GM19351 (cell line): ENCODE measurements around the gene ENOX2.

Experiments
- ATAC-seq: cut with Tn5 transposase; IDR thresholded peaks from one replicate; pipeline ENCODE4 v1.9.1; 2021; ENCODE audit warnings: mild to moderate bottlenecking, moderate library complexity; ENCODE audit not compliant: unreplicated experiment

The ENOX2 gene

DNA sequence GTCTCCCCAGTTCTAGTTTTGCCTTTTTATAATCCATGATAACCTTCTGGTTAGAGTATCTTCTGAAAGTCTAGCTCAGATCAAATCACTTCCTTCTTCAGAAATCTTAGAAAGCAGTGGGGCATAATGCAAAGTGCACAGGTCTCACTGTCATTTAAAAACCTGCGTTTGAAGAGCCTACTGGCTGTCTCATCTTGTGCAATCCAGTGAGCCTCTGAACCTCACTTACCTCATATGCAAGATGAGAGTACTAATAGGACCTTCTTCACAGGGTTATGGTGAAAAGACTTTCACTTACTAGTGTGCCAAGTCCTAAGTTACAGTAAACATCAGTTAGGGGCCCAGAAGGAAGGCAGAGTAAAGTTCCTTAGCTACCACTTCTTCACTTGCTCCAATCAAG is 131.4 kb downstream of the ENOX2 start:
- no peak for ATAC-seq

DNA sequence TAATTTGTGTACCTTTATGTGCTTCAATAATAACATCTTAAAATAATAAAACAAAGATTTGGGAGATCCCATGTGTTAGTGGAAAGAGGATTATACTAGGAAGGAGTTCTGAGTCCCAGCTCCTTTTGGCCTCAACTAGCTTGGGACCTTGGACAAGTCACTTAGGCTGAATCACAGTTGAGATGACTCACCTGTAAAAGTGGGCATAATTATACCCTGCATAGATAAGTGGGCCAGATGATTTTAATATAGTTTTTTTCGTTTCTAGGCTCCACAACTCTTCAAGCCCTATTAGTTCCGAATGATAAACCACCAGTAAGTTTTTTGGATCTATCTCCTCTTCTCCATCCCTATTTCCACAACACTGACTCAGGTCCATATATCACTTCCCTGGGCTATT is 131.8 kb downstream of the ENOX2 start:
- no peak for ATAC-seq

DNA sequence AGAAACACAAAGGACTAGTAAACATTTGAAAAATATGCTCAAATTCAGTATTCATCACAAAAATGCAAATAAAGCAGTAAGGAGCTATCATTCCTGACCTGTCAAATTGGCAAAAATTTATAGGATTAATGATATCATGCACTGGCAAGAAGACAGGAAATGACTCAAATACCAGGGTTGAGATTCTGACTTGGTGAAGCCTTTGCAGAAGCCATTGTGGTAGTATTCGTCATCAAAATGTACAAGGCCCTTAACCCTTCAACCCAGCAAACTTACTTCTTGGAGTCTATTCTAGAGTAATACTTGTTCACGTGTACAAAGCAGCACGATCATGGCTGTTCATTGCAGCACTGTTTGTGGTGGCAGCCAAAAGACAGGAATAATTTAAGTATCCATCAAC is 132.4 kb downstream of the ENOX2 start:
- ATAC-seq = no peak

DNA sequence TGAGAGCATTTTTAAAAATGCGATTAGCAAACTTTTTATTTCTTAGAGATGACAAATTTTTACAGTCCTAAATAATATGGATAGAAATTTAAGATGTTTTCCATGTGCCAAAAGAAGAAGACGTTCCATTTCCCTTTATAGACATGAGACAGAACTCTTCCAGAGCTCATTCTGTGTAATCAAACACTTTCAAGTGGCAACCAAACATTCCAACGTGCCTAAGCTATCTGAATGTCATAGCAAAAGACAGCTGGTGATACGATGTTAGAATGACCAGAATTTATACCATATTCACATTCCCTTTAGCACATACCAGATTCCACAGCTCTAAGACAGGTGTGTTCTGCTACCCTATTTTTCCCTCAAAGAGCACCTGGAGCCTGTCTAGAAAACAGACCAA is 133.2 kb downstream of the ENOX2 start:
- no peak for ATAC-seq

DNA sequence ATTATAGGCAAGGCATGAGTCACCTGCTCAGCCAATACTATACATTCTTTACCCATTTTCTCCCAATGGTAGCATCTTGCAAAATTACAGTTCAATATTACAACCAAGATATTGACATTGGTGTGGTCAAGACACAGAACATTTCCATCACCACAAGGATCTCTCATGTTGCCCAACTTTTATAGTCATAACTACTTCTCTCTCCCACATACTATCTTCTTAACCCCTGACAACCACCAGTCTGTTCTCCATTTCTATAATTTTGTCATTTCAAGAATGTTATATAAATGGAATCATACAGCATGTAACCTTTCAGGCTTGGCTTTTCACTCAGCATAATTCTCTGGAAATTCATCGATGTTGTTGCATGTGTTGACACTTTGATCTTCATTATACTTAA is 144.9 kb downstream of the ENOX2 start:
- no peak for ATAC-seq

DNA sequence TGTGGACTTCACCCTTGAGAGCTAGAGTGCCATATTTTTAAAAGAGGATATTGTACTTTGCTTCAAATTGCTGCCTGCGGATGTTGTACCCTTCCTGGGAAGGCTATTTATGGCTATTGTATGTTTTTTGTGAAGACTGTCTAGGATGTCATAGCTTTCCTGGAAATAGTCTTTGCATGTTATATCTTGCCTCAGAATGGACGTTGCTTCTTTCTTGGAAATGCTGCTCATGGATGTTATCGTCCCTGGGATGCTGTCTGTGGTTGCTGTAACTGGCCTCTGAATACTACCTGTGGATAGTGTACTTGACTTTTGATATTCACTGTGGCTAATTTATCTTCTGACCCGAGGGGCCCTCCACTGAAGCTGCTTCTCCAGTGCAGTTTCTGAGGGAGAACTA is 146.8 kb downstream of the ENOX2 start:
- ATAC-seq = no peak

DNA sequence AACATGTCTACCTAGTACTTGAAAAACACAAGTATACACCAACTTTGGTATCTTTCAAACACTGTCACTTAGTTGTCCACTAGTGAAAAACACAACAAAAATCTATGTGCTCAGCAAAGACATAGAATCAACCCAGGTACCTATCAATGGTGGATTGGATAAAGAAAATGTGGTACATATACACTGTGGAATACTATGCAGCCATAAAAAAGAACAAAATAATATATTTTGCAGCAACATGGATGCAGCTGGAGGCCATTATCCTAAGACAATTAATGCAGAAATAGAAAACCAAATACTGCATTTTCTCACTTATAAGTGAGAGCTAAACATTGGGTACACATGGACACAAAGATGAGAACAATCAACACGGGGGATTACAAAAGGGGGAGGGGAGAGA is 148.7 kb downstream of the ENOX2 start:
- no peak for ATAC-seq

DNA sequence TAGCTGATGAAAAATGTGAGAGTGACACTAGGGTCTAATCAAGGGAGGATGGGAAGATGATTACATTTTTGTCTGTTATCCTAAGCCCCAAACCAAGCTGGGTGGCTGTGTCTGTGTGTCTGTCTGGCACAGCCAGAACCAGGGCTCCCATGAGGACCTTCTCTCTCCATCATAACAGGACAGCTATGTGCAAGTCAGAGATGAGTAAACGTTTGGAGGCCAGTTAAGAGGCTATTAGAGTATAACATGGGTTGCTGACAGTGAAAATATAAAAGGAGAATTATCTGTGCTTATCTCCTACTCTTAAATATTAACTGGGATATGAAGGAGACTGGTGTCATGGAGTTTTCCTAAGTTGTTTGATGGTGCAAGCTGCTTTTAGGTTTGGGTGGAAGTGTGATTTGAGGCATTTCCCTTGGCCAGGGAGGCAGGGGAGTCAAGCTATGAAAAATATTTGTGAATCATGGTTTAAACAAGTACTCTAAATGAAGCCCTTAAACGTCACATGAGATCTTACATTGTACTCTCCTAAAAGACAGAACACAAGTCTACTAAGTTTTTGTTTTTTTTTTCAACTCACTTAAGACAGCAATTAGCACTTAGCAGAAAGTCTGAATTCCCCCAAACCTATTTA is 156.2 kb downstream of the ENOX2 start:
- no peak for ATAC-seq

DNA sequence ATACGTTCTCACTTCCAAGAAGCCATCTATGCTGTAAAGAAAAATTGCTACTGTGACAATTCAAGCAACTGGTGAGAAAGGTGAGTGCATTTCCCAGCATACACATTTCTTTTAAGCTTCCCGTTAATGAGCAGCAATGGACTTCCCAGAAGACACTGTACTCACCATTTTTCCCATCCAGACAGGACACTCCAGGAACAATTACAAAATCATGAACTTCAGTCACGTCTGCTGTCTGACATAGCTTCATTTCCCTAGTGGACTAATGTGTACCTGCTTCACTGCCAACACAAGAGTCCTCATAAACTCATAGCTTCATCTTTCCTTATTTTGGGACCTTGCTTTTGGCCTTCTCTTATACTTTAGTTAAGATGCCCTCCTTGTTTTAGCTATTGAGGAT is 156.9 kb downstream of the ENOX2 start:
- ATAC-seq = no peak

DNA sequence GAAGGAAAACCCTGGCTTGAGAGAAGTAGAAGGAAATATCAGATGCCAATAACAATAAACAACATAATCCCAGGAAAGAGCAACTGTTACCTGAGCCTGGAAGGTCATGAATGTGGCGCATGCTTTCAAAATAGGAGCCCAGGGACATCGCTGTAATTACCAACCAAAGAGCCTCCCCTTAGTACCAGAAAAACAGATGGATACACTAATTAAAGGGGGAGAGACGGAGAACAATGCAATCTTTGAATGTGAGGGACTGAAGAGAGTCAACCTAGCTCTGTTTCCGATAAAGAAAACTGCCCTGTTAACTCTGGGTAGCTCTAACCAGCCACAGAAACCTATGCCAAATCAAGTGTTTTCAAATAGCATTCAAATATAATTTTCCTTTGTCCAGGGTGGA is 161.4 kb downstream of the ENOX2 start:
- no peak for ATAC-seq

DNA sequence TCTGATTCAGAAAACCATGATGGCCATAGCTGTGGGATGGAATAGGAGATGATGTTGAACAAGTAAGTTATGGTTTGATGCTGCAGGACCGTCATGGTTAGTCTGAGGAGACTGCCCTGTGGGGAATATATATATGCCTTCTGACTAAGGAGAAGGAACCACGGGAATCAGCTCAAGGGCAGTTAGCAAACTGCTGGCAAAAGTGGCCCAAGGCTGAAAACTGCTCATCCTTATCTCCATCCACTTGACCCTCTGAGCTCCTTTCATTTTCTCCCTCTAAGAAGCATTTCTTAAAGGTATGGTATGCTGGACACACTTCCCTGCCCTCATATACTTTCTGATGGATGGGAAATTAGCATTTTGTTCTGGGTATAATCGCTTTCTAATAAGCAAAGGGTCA is 161.9 kb downstream of the ENOX2 start:
- no peak for ATAC-seq

DNA sequence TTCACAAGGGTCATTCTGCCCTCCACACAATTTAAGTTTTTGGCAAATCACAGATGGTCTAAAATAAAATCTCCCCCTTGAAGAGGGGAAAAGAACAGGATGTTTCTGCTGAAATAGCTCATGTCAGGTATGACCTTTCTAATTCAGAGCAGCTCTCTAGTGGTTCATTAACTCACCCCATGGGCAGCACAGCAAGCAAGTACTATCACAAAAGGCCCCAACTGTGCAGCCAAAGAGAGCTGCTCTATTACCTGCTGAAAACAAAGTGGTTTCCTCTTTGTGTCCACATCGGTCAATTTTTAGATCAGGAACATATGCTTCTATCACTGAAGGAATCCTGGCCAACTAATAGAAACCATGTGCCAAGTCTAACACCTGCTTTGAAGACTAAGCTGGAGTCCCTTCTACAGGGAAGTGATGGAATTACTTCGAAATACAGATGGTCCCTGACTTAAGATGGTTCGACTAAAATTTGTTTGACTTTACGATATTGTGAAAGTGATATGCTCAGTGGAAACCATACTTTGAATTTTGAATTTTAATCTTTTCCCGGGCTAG is 164.3 kb downstream of the ENOX2 start:
- ATAC-seq = no peak

DNA sequence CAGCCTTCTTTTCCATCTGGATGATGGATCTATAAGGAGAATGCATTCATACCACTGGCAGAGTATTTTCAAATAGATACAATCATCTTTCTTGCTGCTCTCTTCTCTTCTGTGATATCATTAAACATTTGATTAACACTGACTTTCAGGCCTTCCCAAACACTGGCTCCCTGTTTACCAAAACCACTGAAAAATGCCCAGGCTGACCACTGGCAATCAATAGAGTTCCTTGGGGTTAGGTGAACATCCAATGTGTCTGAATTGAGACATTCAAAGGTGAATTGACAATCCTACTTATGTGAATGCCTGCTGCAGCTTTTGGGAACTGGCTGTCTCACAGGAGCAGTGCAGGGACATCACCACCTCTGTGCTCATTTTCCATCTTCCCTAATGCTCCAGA is 168.3 kb downstream of the ENOX2 start:
- no peak for ATAC-seq

DNA sequence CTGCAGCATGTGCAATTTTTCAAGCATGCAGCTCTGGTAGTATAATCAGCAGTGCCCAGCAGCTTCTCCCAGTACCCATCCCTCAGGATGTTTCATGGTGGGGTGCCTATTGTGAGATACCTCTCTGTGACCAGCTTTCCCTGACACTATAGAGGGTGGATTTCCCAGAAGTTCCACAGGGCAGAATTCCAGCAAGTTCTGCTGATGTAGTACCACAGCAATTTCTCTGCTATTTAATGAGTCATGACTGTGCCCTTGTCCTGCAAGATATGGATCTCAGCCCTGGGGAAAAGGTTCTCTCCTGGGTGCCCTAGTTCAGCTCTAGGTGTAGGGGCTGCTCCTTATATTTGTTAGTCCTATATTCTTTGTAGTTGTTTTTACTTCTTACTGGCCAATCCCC is 174.8 kb downstream of the ENOX2 start:
- ATAC-seq = no peak

DNA sequence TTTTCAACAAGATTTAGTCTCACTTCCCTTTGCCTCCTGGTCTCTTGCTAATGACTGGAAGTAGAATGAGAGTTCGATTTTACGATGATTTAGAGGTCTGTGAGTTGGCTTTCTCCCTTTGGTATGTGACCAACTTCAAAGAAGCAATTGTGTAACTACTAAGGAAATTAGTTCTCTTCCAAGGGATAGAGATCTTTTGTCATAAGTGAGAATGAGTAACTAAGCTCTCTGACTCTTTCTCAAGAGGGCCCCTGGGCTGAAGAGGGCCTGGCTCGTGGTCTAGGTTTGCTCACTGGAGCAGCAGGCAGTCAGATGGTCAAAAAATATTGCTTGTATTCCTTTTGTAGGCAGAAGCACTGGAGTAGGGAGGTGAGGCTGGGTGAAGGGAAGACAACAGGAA is 176.3 kb downstream of the ENOX2 start:
- no peak for ATAC-seq

DNA sequence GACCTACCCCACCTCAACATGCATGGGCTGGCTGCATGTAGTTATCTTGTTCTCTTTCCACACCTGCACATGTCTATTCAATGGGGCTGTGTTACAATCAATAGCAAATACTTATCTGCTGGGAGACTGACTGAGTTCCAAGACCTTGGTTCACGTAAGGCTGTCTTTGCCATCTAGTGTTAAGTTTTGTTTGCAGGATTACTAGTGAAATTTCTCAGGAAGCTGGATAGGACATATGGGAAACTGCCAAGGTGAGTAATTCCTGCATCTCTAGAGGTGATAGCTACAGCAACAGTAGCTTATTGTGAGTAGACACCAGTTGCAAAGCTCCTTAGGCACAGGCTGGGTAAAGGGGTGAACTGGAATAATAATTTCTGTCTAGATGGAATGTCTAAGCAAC is 177.5 kb downstream of the ENOX2 start:
- no peak for ATAC-seq

DNA sequence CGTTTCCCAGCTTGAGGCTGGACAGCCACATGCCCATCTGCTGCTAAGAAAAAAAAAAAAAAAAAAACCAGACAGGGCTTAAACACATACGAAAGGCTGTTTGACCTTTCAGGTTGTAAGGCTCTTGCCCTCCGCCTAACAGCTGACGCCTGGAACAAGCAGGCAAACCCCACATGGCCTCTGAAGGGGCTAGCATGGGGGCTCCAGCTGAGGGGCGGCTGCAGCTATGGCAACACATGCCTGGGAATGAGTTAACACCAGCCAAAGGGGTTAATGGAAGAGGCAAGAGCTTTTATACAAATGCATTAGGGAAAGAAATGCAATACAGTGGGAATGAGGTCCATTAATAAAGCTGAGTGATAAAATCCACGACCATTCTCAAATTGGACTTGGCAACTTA is 183.6 kb downstream of the ENOX2 start:
- ATAC-seq = no peak

DNA sequence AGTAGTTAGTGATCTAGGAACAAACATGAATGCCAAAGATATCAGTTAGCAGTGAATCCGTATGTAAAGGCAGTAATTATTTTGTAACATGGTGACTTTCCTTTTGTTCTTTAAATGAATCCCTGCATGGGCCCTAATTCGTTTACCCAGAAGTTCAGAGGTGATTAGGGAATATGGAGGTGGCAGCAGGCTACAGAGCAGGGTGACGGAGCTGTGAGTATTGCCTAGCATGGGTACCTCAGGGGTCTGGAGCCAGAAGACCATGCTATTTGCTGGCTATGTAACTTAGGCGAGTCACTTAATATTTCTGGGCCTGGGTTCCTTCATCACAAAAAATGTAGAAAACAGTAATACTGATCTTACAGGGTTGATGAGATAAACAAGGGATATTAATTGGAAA is 184.9 kb downstream of the ENOX2 start:
- no peak for ATAC-seq

DNA sequence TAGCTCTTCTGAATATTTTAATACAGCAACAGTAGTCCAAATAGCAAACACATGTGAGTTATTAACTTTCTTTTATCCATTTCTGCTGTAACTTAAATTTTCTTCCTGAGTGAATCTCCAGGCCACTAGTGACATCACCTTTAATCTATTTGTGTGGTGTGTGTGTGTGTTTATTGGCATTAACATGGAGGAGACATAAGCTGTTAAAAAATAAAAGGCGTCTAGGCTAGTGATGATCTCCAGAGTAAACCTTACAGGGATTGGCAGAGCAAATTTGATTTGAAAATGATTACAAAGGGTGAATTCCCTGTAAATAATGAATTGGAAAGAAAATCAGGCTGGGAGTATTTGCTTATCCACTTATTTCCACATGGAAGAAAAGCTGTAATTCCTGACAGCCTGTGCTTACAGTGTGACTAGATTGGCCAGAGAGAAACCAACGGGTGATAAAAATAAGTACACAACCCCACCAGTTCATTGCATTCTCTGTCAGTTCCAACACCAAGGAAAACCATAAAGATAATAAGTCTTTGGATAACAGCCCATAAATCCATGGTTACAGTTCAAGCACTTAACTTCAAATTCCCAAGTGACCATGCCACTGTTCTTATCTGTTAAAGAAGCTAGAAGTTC is 186.1 kb downstream of the ENOX2 start:
- ATAC-seq = no peak

DNA sequence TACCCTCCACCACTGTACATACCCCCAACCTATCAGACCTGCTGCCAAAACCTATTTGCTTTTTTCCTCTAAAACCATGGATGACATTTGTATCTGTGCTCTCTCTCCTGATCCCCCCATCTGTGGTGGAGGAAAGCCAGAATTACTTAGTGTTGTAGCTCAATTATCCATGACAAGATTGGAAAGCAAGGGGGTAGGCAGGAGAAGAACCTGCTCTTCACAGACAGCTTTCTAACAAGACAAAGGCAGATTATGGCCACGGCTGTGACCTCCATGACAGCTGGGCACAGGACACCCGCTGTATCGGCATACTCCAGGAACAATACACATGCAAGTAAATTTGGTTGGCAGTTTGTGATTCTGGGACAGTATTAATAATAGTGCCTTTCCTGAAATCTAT is 186.7 kb downstream of the ENOX2 start:
- no peak for ATAC-seq

DNA sequence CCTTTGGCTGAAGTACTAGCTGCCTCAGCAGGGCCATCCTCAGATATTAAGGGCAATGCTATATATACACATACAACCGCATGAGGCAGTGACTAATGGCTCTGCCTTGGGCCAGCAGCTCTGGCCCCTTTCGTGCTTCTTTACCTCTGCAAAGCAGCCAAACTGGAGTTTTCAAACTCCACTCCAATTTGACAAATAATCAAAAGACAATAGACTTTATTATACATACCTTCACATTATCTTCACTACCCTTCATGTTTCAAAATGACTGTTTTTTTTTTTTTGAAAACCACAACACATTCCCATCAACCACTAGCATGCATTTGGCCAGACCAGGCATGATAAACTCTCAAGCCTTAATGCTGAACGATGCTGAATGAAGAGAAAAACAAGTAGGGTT is 187.7 kb downstream of the ENOX2 start:
- no peak for ATAC-seq

DNA sequence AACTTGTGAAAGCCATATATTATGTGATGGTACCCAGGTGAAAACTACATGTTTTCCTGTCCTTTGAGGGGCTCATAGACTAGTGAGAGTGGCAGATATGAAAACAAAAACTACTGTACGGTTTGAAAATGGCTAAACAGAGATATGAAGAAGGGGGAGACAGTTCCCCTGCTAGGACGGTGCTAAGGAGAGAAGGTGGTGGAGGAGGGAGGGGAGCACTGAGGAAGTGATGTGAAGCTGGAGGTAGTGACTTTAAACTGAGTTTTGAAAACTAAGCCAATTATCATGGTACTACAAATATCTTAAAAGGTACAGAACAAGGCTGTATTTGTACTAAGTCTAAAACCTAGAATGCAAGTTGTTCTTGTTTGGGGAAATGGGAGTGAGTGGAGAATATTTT is 188.3 kb downstream of the ENOX2 start:
- ATAC-seq = no peak

DNA sequence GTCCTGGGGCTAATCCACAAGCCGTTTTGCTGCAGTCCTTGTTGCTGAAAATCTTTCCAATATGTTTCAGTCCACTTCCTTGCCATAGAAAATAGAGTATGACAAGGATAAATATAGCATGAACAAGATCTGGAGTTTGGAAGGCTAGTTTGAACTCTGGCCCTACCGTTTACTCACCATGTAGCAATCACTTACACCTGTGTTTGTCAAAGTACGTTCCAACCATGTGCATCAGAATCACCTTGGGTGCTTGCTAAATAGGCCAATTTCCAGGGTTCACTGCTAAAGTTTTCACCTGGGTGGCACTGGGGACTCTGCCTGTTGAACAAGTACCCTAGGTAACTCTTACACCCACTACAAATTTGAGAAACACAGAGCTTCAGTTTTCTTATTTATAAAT is 188.9 kb downstream of the ENOX2 start:
- ATAC-seq = no peak
